Ovary (tissue), 3 donors: ENCODE results near the gene RPS13.
"Not testable (repeated sequence)": the region's sequence is repeated elsewhere in the genome, so short reads cannot be mapped to it uniquely, and the experiment has no call there.

Experiments used
- POLR2A ChIP-seq: fragments of 450-650 bp; IDR thresholded peaks from one replicate; pipeline ENCODE4 v1.6.1; 2017; ENCODE audit warnings: antibody characterized with exemption, mild to moderate bottlenecking, moderate library complexity
- TF ChIP-seq, protein P1 (sequence below), 3 donors: fragments of 450-650 bp in 2 of 3; fragments of 200-600 bp in 1 of 3; IDR thresholded peaks; one replicate each; pipeline versions ENCODE4 v1.5.1 to v1.8.0; 2016 to 2022; ENCODE audit warnings: antibody characterized with exemption in 3 of 3, mild to moderate bottlenecking in 1 of 3
- donor health status: DM: no; HTN: no; CAD: no.

DNA sequence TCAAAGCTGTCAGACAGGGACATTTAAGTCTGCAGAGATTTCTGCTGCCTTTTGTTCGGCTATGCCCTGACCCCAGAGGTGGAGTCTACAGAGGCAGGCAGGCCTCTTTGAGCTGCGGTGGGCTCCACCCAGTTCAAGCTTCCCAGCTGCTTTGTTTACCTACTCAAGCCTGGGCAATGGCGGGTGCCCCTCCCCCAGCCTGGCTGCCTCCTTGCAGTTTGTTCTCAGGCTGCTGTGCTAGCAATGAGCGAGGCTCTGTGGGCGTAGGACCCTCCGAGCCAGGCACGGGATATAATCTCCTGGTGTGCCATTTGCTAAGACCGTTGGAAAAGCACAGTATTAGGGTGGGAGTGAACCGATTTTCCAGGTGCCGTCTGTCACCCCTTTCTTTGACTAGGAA is 43.4 kb downstream of the RPS13 start:
- TF ChIP-seq, protein P1, sequence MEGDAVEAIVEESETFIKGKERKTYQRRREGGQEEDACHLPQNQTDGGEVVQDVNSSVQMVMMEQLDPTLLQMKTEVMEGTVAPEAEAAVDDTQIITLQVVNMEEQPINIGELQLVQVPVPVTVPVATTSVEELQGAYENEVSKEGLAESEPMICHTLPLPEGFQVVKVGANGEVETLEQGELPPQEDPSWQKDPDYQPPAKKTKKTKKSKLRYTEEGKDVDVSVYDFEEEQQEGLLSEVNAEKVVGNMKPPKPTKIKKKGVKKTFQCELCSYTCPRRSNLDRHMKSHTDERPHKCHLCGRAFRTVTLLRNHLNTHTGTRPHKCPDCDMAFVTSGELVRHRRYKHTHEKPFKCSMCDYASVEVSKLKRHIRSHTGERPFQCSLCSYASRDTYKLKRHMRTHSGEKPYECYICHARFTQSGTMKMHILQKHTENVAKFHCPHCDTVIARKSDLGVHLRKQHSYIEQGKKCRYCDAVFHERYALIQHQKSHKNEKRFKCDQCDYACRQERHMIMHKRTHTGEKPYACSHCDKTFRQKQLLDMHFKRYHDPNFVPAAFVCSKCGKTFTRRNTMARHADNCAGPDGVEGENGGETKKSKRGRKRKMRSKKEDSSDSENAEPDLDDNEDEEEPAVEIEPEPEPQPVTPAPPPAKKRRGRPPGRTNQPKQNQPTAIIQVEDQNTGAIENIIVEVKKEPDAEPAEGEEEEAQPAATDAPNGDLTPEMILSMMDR (IDR thresholded peaks at IDR 0.05), result not testable (repeated sequence)
- TF ChIP-seq POLR2A, result not testable (repeated sequence)
